GF-D8 (cell line): ENCODE measurements around the gene SEMA3F.

ENCODE experiments used
- DNase-seq: peaks from one replicate; lab custom pipeline; 2025; lab: John Stamatoyannopoulos, UW

SEMA3F gene

GRCh38 chr3:50170689-50171088, 15.6 kb downstream of the SEMA3F start:
- DNase-seq = no peak

- DNase-seq = no peak
These were observed 16.6 kb downstream of the SEMA3F start for GRCh38 chr3:50171540-50172301.

GRCh38 chr3:50172626-50173220, 17.6 kb downstream of the SEMA3F start:
- DNase-seq = no peak

- no peak for DNase-seq
These were observed 18.8 kb downstream of the SEMA3F start for GRCh38 chr3:50173685-50174516.

- DNase-seq = no peak
These were observed 19.4 kb downstream of the SEMA3F start for GRCh38 chr3:50174517-50174895.

- DNase-seq = no peak
These were observed 19.9 kb downstream of the SEMA3F start for GRCh38 chr3:50174947-50175524.

GRCh38 chr3:50177346-50177745, 22.2 kb downstream of the SEMA3F start:
- no peak for DNase-seq

GRCh38 chr3:50179710-50180109, 24.6 kb downstream of the SEMA3F start:
- no peak for DNase-seq

GRCh38 chr3:50181985-50182384, 26.9 kb downstream of the SEMA3F start:
- DNase-seq = no peak

- DNase-seq = no peak
These were observed 27.5 kb downstream of the SEMA3F start for GRCh38 chr3:50182533-50183099.

GRCh38 chr3:50183755-50184154, 28.6 kb downstream of the SEMA3F start:
- no peak for DNase-seq

- DNase-seq = no peak
These were observed 29.3 kb downstream of the SEMA3F start for GRCh38 chr3:50184242-50184978.

GRCh38 chr3:50185230-50185629, 30.1 kb downstream of the SEMA3F start:
- no peak for DNase-seq

GRCh38 chr3:50186096-50186495, 31.0 kb downstream of the SEMA3F start:
- no peak for DNase-seq

- no peak for DNase-seq
These were observed 32.6 kb downstream of the SEMA3F start for GRCh38 chr3:50187750-50188149.

GRCh38 chr3:50189274-50189673, 34.1 kb downstream of the SEMA3F start:
- DNase-seq = peak; percentile 47

- no peak for DNase-seq
These were observed 34.9 kb downstream of the SEMA3F start for GRCh38 chr3:50189989-50190388.

GRCh38 chr3:50190936-50191660, 36.0 kb downstream of the SEMA3F start, which contains the start of gene GNAT1:
Gene GNAT1 (plus strand): TSS chr3:50191610. CDS start chr3:50191726, 116 bp downstream.
- peak; percentile 39 for DNase-seq

GRCh38 chr3:50192124-50192523, 37.0 kb downstream of the SEMA3F start:
- DNase-seq = no peak

- DNase-seq = no peak
These were observed 37.6 kb downstream of the SEMA3F start for GRCh38 chr3:50192689-50193141.

- DNase-seq = no peak
These were observed 38.2 kb downstream of the SEMA3F start for GRCh38 chr3:50193286-50193685.
